ENCODE data around the gene TCN1. TPM values are rescaled to one million over a fixed set of nuclear protein-coding genes. Genes with fewer than 3 reads are reported as not detected.

TCN1 gene
- total and polyA plus RNA-seq, 9 donors, result 0.20 to 0.38 (median 0.28) TPM; not detected in 5

GRCh38 chr11:59883597-59883996 lies 17.3 kb upstream of the TCN1 start:
- no peaks in the 10 kb centered on the region for H3K4me1 ChIP-seq (ENCODE audit: control insufficient read depth, insufficient read depth, low read length)
- DNase-seq, result no peak
- no CpG with 5 or more reads among the region's 1 CpG for WGBS (ENCODE audit: insufficient coverage)
- no peaks in the 10 kb centered on the region for H3K36me3 ChIP-seq (ENCODE audit: control insufficient read depth, insufficient read depth, low read length)
- no peaks in the 10 kb centered on the region for H3K27me3 ChIP-seq (ENCODE audit: control insufficient read depth, insufficient read depth, low read length)
- H3K27ac ChIP-seq (ENCODE audit: low read length), result no peak overlapping the region
- no peak overlapping the region for H3K4me3 ChIP-seq (ENCODE audit: low read length)
- H3K9me3 ChIP-seq (replicated peaks; ENCODE audit: control insufficient read depth, low read depth, low read length), result peaks cover 8% of the 10 kb centered on the region

GRCh38 chr11:59879567-59879966 lies 13.3 kb upstream of the TCN1 start:
- Histone ChIP-seq H3K4me1 (ENCODE audit: control insufficient read depth, insufficient read depth, low read length) (no peaks in the 10 kb centered on the region), H3K9me3 (replicated peaks; ENCODE audit: control insufficient read depth, low read depth, low read length) (no peaks in the 10 kb centered on the region), H3K4me3 (ENCODE audit: low read length) (no peak overlapping the region), H3K27me3 (ENCODE audit: control insufficient read depth, insufficient read depth, low read length) (no peaks in the 10 kb centered on the region), H3K27ac (ENCODE audit: low read length) (no peak overlapping the region), H3K36me3 (ENCODE audit: control insufficient read depth, insufficient read depth, low read length) (no peaks in the 10 kb centered on the region)
- no peak for DNase-seq
- 80% methylated on average over 1 of the region's 1 CpG for WGBS (ENCODE audit: insufficient coverage)

GRCh38 chr11:59878575-59878974 lies 12.3 kb upstream of the TCN1 start, which contains the start of gene OOSP3:
OOSP3 (plus strand) TSS chr11:59878782; CDS start chr11:59878809, 27 bp downstream.
- Histone ChIP-seq H3K4me1 (ENCODE audit: control insufficient read depth, insufficient read depth, low read length) (no peaks in the 10 kb centered on the region), H3K9me3 (replicated peaks; ENCODE audit: control insufficient read depth, low read depth, low read length) (no peaks in the 10 kb centered on the region), H3K36me3 (ENCODE audit: control insufficient read depth, insufficient read depth, low read length) (no peaks in the 10 kb centered on the region), H3K4me3 (ENCODE audit: low read length) (no peak within 1 kb of the TSS), H3K27me3 (ENCODE audit: control insufficient read depth, insufficient read depth, low read length) (no peaks in the 10 kb centered on the region), H3K27ac (ENCODE audit: low read length) (no peak within 1 kb of the TSS)
- DNase-seq, result no peak
- WGBS (ENCODE audit: insufficient coverage), result 46% methylated on average over 2 of the region's 5 CpGs

- Histone ChIP-seq H3K4me1 (ENCODE audit: control insufficient read depth, insufficient read depth, low read length) (no peaks in the 10 kb centered on the region), H3K36me3 (ENCODE audit: control insufficient read depth, insufficient read depth, low read length) (no peaks in the 10 kb centered on the region), H3K9me3 (replicated peaks; ENCODE audit: control insufficient read depth, low read depth, low read length) (no peaks in the 10 kb centered on the region), H3K27me3 (ENCODE audit: control insufficient read depth, insufficient read depth, low read length) (no peaks in the 10 kb centered on the region), H3K27ac (ENCODE audit: low read length) (no peak overlapping the region), H3K4me3 (ENCODE audit: low read length) (no peak overlapping the region)
- no peak for DNase-seq
These were observed 11.5 kb upstream of the TCN1 start for GRCh38 chr11:59877784-59878183.

GRCh38 chr11:59877325-59877724 lies 11.0 kb upstream of the TCN1 start:
- H3K4me3 ChIP-seq (ENCODE audit: low read length), result no peak overlapping the region
- DNase-seq, result no peak
- no peaks in the 10 kb centered on the region for H3K36me3 ChIP-seq (ENCODE audit: control insufficient read depth, insufficient read depth, low read length)
- H3K27me3 ChIP-seq (ENCODE audit: control insufficient read depth, insufficient read depth, low read length), result no peaks in the 10 kb centered on the region
- H3K9me3 ChIP-seq (replicated peaks; ENCODE audit: control insufficient read depth, low read depth, low read length), result no peaks in the 10 kb centered on the region
- no peaks in the 10 kb centered on the region for H3K4me1 ChIP-seq (ENCODE audit: control insufficient read depth, insufficient read depth, low read length)
- no peak overlapping the region for H3K27ac ChIP-seq (ENCODE audit: low read length)

GRCh38 chr11:59875856-59876519 lies 9.7 kb upstream of the TCN1 start:
- H3K27ac ChIP-seq (ENCODE audit: low read length), result no peak overlapping the region
- no peaks in the 10 kb centered on the region for H3K27me3 ChIP-seq (ENCODE audit: control insufficient read depth, insufficient read depth, low read length)
- H3K4me3 ChIP-seq (ENCODE audit: low read length), result no peak overlapping the region
- H3K9me3 ChIP-seq (replicated peaks; ENCODE audit: control insufficient read depth, low read depth, low read length), result no peaks in the 10 kb centered on the region
- WGBS (ENCODE audit: insufficient coverage), result 80% methylated on average over 1 of the region's 9 CpGs
- H3K4me1 ChIP-seq (ENCODE audit: control insufficient read depth, insufficient read depth, low read length), result no peaks in the 10 kb centered on the region
- DNase-seq, result no peak
- H3K36me3 ChIP-seq (ENCODE audit: control insufficient read depth, insufficient read depth, low read length), result no peaks in the 10 kb centered on the region

GRCh38 chr11:59872076-59872475 lies 5.8 kb upstream of the TCN1 start:
- no peaks in the 10 kb centered on the region for H3K9me3 ChIP-seq (replicated peaks; ENCODE audit: control insufficient read depth, low read depth, low read length)
- H3K27me3 ChIP-seq (ENCODE audit: control insufficient read depth, insufficient read depth, low read length), result no peaks in the 10 kb centered on the region
- no peak overlapping the region for H3K27ac ChIP-seq (ENCODE audit: low read length)
- H3K4me1 ChIP-seq (ENCODE audit: control insufficient read depth, insufficient read depth, low read length), result no peaks in the 10 kb centered on the region
- DNase-seq, result no peak
- H3K36me3 ChIP-seq (ENCODE audit: control insufficient read depth, insufficient read depth, low read length), result no peaks in the 10 kb centered on the region
- no peak overlapping the region for H3K4me3 ChIP-seq (ENCODE audit: low read length)

- H3K4me3 ChIP-seq (ENCODE audit: low read length), result no peak overlapping the region
- DNase-seq, result no peak
- 89% methylated on average over 1 of the region's 2 CpGs for WGBS (ENCODE audit: insufficient coverage)
These were observed 1.7 kb upstream of the TCN1 start for GRCh38 chr11:59867946-59868345.

GRCh38 chr11:59866836-59867235 lies 549 bp upstream of the TCN1 start:
- H3K36me3 ChIP-seq (ENCODE audit: control insufficient read depth, insufficient read depth, low read length), result no peaks in the 10 kb centered on the region
- no peaks in the 10 kb centered on the region for H3K9me3 ChIP-seq (replicated peaks; ENCODE audit: control insufficient read depth, low read depth, low read length)
- no CpG with 5 or more reads among the region's 1 CpG for WGBS (ENCODE audit: insufficient coverage)
- H3K4me1 ChIP-seq (ENCODE audit: control insufficient read depth, insufficient read depth, low read length), result no peaks in the 10 kb centered on the region
- no peak for DNase-seq
- no peaks in the 10 kb centered on the region for H3K27me3 ChIP-seq (ENCODE audit: control insufficient read depth, insufficient read depth, low read length)
- H3K27ac ChIP-seq (ENCODE audit: low read length), result no peak overlapping the region
- no peak overlapping the region for H3K4me3 ChIP-seq (ENCODE audit: low read length)

More at GRCh38 chr11:59867946-59868345, 1.7 kb upstream of the TCN1 start:
- H3K27ac ChIP-seq (ENCODE audit: low read length), result no peak overlapping the region
- no peaks in the 10 kb centered on the region for H3K36me3 ChIP-seq (ENCODE audit: control insufficient read depth, insufficient read depth, low read length)
- no peaks in the 10 kb centered on the region for H3K27me3 ChIP-seq (ENCODE audit: control insufficient read depth, insufficient read depth, low read length)
- no peaks in the 10 kb centered on the region for H3K9me3 ChIP-seq (replicated peaks; ENCODE audit: control insufficient read depth, low read depth, low read length)
- H3K4me1 ChIP-seq (ENCODE audit: control insufficient read depth, insufficient read depth, low read length), result no peaks in the 10 kb centered on the region

GRCh38 chr11:59865031-59865430 lies 1.3 kb downstream of the TCN1 start:
- Histone ChIP-seq H3K36me3 (ENCODE audit: control insufficient read depth, insufficient read depth, low read length) (no peaks in the 10 kb centered on the region), H3K9me3 (replicated peaks; ENCODE audit: control insufficient read depth, low read depth, low read length) (no peaks in the 10 kb centered on the region), H3K27me3 (ENCODE audit: control insufficient read depth, insufficient read depth, low read length) (no peaks in the 10 kb centered on the region), H3K27ac (ENCODE audit: low read length) (no peak overlapping the region), H3K4me1 (ENCODE audit: control insufficient read depth, insufficient read depth, low read length) (no peaks in the 10 kb centered on the region), H3K4me3 (ENCODE audit: low read length) (no peak overlapping the region)
- peak; percentile 1 for DNase-seq
- WGBS (ENCODE audit: insufficient coverage), result no CpG with 5 or more reads among the region's 1 CpG

- no peaks in the 10 kb centered on the region for H3K9me3 ChIP-seq (replicated peaks; ENCODE audit: control insufficient read depth, low read depth, low read length)
- H3K27ac ChIP-seq (ENCODE audit: low read length), result no peak overlapping the region
- no peak for DNase-seq
- H3K36me3 ChIP-seq (ENCODE audit: control insufficient read depth, insufficient read depth, low read length), result no peaks in the 10 kb centered on the region
- WGBS (ENCODE audit: insufficient coverage), result 50% methylated on average over 1 of the region's 3 CpGs
- H3K4me3 ChIP-seq (ENCODE audit: low read length), result no peak overlapping the region
- no peaks in the 10 kb centered on the region for H3K4me1 ChIP-seq (ENCODE audit: control insufficient read depth, insufficient read depth, low read length)
- H3K27me3 ChIP-seq (ENCODE audit: control insufficient read depth, insufficient read depth, low read length), result no peaks in the 10 kb centered on the region
These were observed 4.0 kb downstream of the TCN1 start for GRCh38 chr11:59862252-59862651.

Measured in muscle of leg (tissue), 11 donors.